ENCODE results near the gene SLC25A45.
A peak's percentile ranks its signal among the peaks of the same experiment; 100 is the strongest.

The SLC25A45 gene

GRCh38 chr11:65382033-65382803 lies at the start of gene SLC25A45:
SLC25A45 (minus strand) TSS chr11:65382646; CDS start chr11:65381951, 695 bp downstream.
- DNase-seq, result peak; percentile 87

- no peak for DNase-seq
Observed at GRCh38 chr11:65431451-65432099, 49.1 kb upstream of the SLC25A45 start.

GRCh38 chr11:65430406-65431217 lies 48.2 kb upstream of the SLC25A45 start:
- DNase-seq, result no peak

- DNase-seq, result peak; percentile 85
Observed at GRCh38 chr11:65429724-65430405, 47.4 kb upstream of the SLC25A45 start.

GRCh38 chr11:65429068-65429681 lies 46.7 kb upstream of the SLC25A45 start:
- DNase-seq, result no peak

- DNase-seq, result no peak
Observed at GRCh38 chr11:65428578-65429067, 46.2 kb upstream of the SLC25A45 start.

GRCh38 chr11:65427691-65428577 lies 45.5 kb upstream of the SLC25A45 start:
- no peak for DNase-seq

- DNase-seq, result peak; percentile 50
Observed at GRCh38 chr11:65426839-65427690, 44.6 kb upstream of the SLC25A45 start.

- no peak for DNase-seq
Observed at GRCh38 chr11:65425971-65426838, 43.8 kb upstream of the SLC25A45 start.

- DNase-seq, result no peak
Observed at GRCh38 chr11:65425105-65425970, 42.9 kb upstream of the SLC25A45 start.

- peak; percentile 60 for DNase-seq
Observed at GRCh38 chr11:65424205-65425104, 42.0 kb upstream of the SLC25A45 start.

GRCh38 chr11:65423516-65424204 lies 41.2 kb upstream of the SLC25A45 start:
- no peak for DNase-seq

- DNase-seq, result peak; percentile 94
Observed at GRCh38 chr11:65422633-65423515, 40.4 kb upstream of the SLC25A45 start, which contains the start of gene NEAT1. NEAT1 (plus strand) TSS chr11:65422798.

- peak; percentile 98 for DNase-seq
Observed at GRCh38 chr11:65421794-65422632, 39.6 kb upstream of the SLC25A45 start.

All from right forelimb (tissue), 1 donor.